H1 (cell line): ENCODE measurements around the gene TMPRSS13. TPM values are rescaled to one million over a fixed set of nuclear protein-coding genes. Genes with fewer than 3 reads are reported as not detected.

Experiments
- CTCF ChIA-PET: fragments of 300-600 bp; sonication (Branson Sonifier 250); formaldehyde crosslinking; loops from one replicate; lab custom pipeline; 2021; ENCODE audit not compliant: partially characterized antibody; lab: Charles Lee
- POLR2A ChIA-PET: fragments of 300-600 bp; sonication (Branson Sonifier 250); formaldehyde crosslinking; loops from one replicate; lab custom pipeline; 2021; ENCODE audit warnings: inconsistent platforms; ENCODE audit not compliant: partially characterized antibody; lab: Charles Lee
- DNase-seq, 2 experiments: peaks; one replicate each; pipeline versions ENCODE4 v3.0.0 to v3.0.0-alpha.2; 2010 to 2022; ENCODE audit warnings: low spot score in 2 of 2, low read depth in 1 of 2, mixed read lengths in 1 of 2
- FAIRE-seq: peaks from 2 replicates; lab custom pipeline; 2011; peaks lifted over from hg19 to GRCh38; lab: Jason Lieb, UNC
- H2AFZ ChIP-seq: 2 replicates; pipeline ENCODE4 v1.8.1; 2012; ENCODE audit warnings: low read length, inconsistent platforms
- H2AK5ac ChIP-seq: 2 replicates; pipeline ENCODE4 v1.6.1; 2013; ENCODE audit warnings: low read depth, low read length
- H2BK120ac ChIP-seq: replicated peaks from 2 replicates; pipeline ENCODE3; 2013; ENCODE audit warnings: low read depth, low read length, inconsistent platforms
- H2BK12ac ChIP-seq: 2 replicates; pipeline ENCODE4 v1.6.1; 2013; ENCODE audit warnings: low read depth, low read length
- H2BK15ac ChIP-seq: 2 replicates; pipeline ENCODE4 v1.6.1; 2013; ENCODE audit warnings: low read length
- H2BK20ac ChIP-seq: 2 replicates; pipeline ENCODE4 v1.6.1; 2013; ENCODE audit warnings: low read length
- H2BK5ac ChIP-seq: 2 replicates; pipeline ENCODE4 v1.6.1; 2013; ENCODE audit warnings: low read depth, low read length
- H3K14ac ChIP-seq: 2 replicates; pipeline ENCODE4 v1.6.1; 2013; ENCODE audit warnings: inconsistent platforms; ENCODE audit not compliant: insufficient read length
- H3K18ac ChIP-seq: 2 replicates; pipeline ENCODE4 v1.6.1; 2013; ENCODE audit warnings: low read length; ENCODE audit errors: extremely low read depth
- H3K23ac ChIP-seq: 2 replicates; pipeline ENCODE4 v1.6.1; 2013; ENCODE audit warnings: inconsistent platforms; ENCODE audit not compliant: insufficient read length
- H3K23me2 ChIP-seq: 2 replicates; pipeline ENCODE4 v1.6.1; 2013; ENCODE audit warnings: low read depth, low read length
- H3K27ac ChIP-seq: 2 replicates; pipeline ENCODE4 v1.6.1; 2011; ENCODE audit warnings: low read depth, low read length, inconsistent platforms
- H3K27me3 ChIP-seq, 4 experiments: replicated peaks in 1 of 4; 1 replicate in 1 of 4; 2 replicates in 3 of 4; pipeline versions ENCODE4 v1.6.1 to v1.8.1; 2011 to 2013; ENCODE audit warnings: low read length in 3 of 4, mild to moderate bottlenecking in 3 of 4, inconsistent platforms in 2 of 4, mixed read lengths in 2 of 4, moderate library complexity in 1 of 4; ENCODE audit not compliant: control insufficient read depth in 3 of 4, insufficient read depth in 3 of 4; ENCODE audit errors: extremely low read depth in 1 of 4
- H3K36me3 ChIP-seq, 4 experiments: 2 replicates each; pipeline versions ENCODE4 v1.6.1 to v1.8.1; 2011 to 2013; ENCODE audit warnings: mild to moderate bottlenecking in 4 of 4, low read length in 3 of 4, moderate library complexity in 2 of 4, control low read depth in 1 of 4, inconsistent platforms in 1 of 4; ENCODE audit not compliant: insufficient read depth in 4 of 4, control insufficient read depth in 2 of 4
- H3K4ac ChIP-seq: replicated peaks from 2 replicates; pipeline ENCODE3; 2013; ENCODE audit warnings: low read length, low read depth, mixed read lengths, inconsistent platforms; ENCODE audit not compliant: insufficient read length
- H3K4me1 ChIP-seq, 4 experiments: replicated peaks in 1 of 4; 1 replicate in 1 of 4; 2 replicates in 3 of 4; pipeline versions ENCODE4 v1.6.1 to v1.8.1; 2011 to 2013; ENCODE audit warnings: low read length in 3 of 4, inconsistent platforms in 2 of 4, mixed read lengths in 1 of 4; ENCODE audit not compliant: insufficient read depth in 4 of 4, control insufficient read depth in 3 of 4
- H3K4me2 ChIP-seq, 2 experiments: 2 replicates each; pipeline versions ENCODE4 v1.6.1 to v1.8.1; 2011 to 2013; ENCODE audit warnings: low read depth in 2 of 2, low read length in 2 of 2, control low read depth in 1 of 2, inconsistent platforms in 1 of 2, mild to moderate bottlenecking in 1 of 2; ENCODE audit not compliant: insufficient read depth in 1 of 2
- H3K4me3 ChIP-seq, 4 experiments: fragments of 200-600, 300-600 bp in 1 of 4; sonication (generic), shearing (Covaris generic), sonication (Bioruptor Twin) in 1 of 4; 2 replicates each; pipeline versions ENCODE4 v1.5.1 to v1.8.1; 2011 to 2016; ENCODE audit warnings: low read length in 4 of 4, low read depth in 3 of 4, control low read depth in 2 of 4, inconsistent platforms in 2 of 4, mild to moderate bottlenecking in 2 of 4, mixed read lengths in 1 of 4, moderate library complexity in 1 of 4; ENCODE audit not compliant: insufficient read depth in 2 of 4; ENCODE audit errors: extremely low read depth in 1 of 4
- H3K56ac ChIP-seq: replicated peaks from 2 replicates; pipeline ENCODE3; 2013; ENCODE audit warnings: low read depth, mild to moderate bottlenecking, mixed read lengths, low read length, inconsistent platforms; ENCODE audit not compliant: insufficient read length
- H3K79me1 ChIP-seq: 2 replicates; pipeline ENCODE4 v1.6.1; 2013; ENCODE audit warnings: low read depth, low read length, control low read depth
- H3K79me2 ChIP-seq, 2 experiments: 2 replicates each; pipeline versions ENCODE4 v1.6.1 to v1.8.1; 2012 to 2013; ENCODE audit warnings: low read length in 2 of 2, mild to moderate bottlenecking in 2 of 2, inconsistent platforms in 1 of 2; ENCODE audit not compliant: insufficient read depth in 2 of 2, control insufficient read depth in 1 of 2
- H3K9ac ChIP-seq, 4 experiments: replicated peaks in 1 of 4; 1 replicate in 1 of 4; 2 replicates in 3 of 4; pipeline versions ENCODE4 v1.6.1 to v1.8.1; 2011 to 2013; ENCODE audit warnings: low read depth in 3 of 4, low read length in 3 of 4, control low read depth in 2 of 4, mild to moderate bottlenecking in 2 of 4, moderate library complexity in 2 of 4, inconsistent platforms in 1 of 4; ENCODE audit errors: extremely low read depth in 1 of 4
- H3K9me3 ChIP-seq, 2 experiments: 2 replicates each; pipeline versions ENCODE4 v1.6.1 to v1.8.1; 2012 to 2013; ENCODE audit warnings: mild to moderate bottlenecking in 2 of 2, moderate library complexity in 2 of 2, control low read depth in 1 of 2, inconsistent platforms in 1 of 2, low read depth in 1 of 2, low read length in 1 of 2, mixed read lengths in 1 of 2; ENCODE audit not compliant: insufficient read depth in 2 of 2
- H4K20me1 ChIP-seq, 2 experiments: replicated peaks in 1 of 2; 2 replicates each; pipeline versions ENCODE3 to v1.8.1; 2011 to 2013; ENCODE audit warnings: inconsistent platforms in 2 of 2, low read length in 2 of 2, mild to moderate bottlenecking in 1 of 2; ENCODE audit not compliant: insufficient read depth in 2 of 2, control insufficient read depth in 1 of 2
- H4K5ac ChIP-seq: 2 replicates; pipeline ENCODE4 v1.6.1; 2013; ENCODE audit warnings: low read length, low read depth, mixed read lengths, inconsistent platforms; ENCODE audit not compliant: insufficient read length
- H4K8ac ChIP-seq: 2 replicates; pipeline ENCODE4 v1.8.0; 2013; ENCODE audit warnings: mild to moderate bottlenecking, moderate library complexity, low read length, inconsistent platforms; ENCODE audit not compliant: insufficient read depth; ENCODE audit errors: extremely low read depth
- H4K91ac ChIP-seq: replicated peaks from 2 replicates; pipeline ENCODE3; 2013; ENCODE audit warnings: low read length, mixed read lengths, inconsistent platforms; ENCODE audit not compliant: insufficient read length
- CTCF ChIP-seq, 3 experiments: IDR thresholded peaks; 1 replicate in 2 of 3; 2 replicates in 1 of 3; pipeline versions ENCODE4 v1.5.1 to v1.6.1; 2011; ENCODE audit warnings: low read length in 3 of 3, mild to moderate bottlenecking in 3 of 3, inconsistent platforms in 2 of 3, low read depth in 1 of 3, moderate library complexity in 1 of 3; ENCODE audit not compliant: insufficient read depth in 1 of 3; ENCODE audit errors: control extremely low read depth in 1 of 3
- E2F6 ChIP-seq: IDR thresholded peaks from 2 replicates; pipeline ENCODE4 v1.6.1; 2012; ENCODE audit warnings: inconsistent platforms
- EGR1 ChIP-seq: IDR thresholded peaks from 2 replicates; pipeline ENCODE4 v1.6.1; 2011; ENCODE audit warnings: low read depth, low read length, borderline replicate concordance
- EZH2 ChIP-seq: fragments of 200-600 bp; sonication (generic); IDR thresholded peaks from 2 replicates; pipeline ENCODE4 v1.7.1; 2012; ENCODE audit warnings: low read depth, mild to moderate bottlenecking, moderate library complexity, low read length, inconsistent platforms; ENCODE audit not compliant: severe bottlenecking
- KDM5A ChIP-seq: fragments of 200-600 bp; IDR thresholded peaks from 2 replicates; pipeline ENCODE4 v1.7.1; 2012; ENCODE audit warnings: mild to moderate bottlenecking, low read length, inconsistent platforms, mixed read lengths
- PHF8 ChIP-seq: fragments of 200-600 bp; sonication (generic); conservative IDR thresholded peaks from 2 replicates; pipeline ENCODE4 v1.7.1; 2012; ENCODE audit warnings: low read depth, mild to moderate bottlenecking, inconsistent platforms, low read length, moderate library complexity
- SUZ12 ChIP-seq: fragments of 200-600 bp; sonication (generic); IDR thresholded peaks from 2 replicates; pipeline ENCODE4 v1.6.1; 2012; ENCODE audit warnings: mild to moderate bottlenecking, inconsistent platforms, low read length, moderate library complexity, mixed read lengths
- TBP ChIP-seq: IDR thresholded peaks from 2 replicates; pipeline ENCODE4 v1.6.1; 2011; ENCODE audit warnings: low read depth, low read length, improper control_type of control experiment
- TEAD4 ChIP-seq: IDR thresholded peaks from 2 replicates; pipeline ENCODE4 v1.6.1; 2012; ENCODE audit warnings: low read depth, low read length, inconsistent platforms, mixed read lengths
- WGBS, 2 experiments: shearing (Covaris generic) in 1 of 2; methylation state at CpG; one replicate each; pipeline versions ENCODE4 v1.1.6 to v1.1.7; 2013 to 2015; ENCODE audit warnings: low lambda C conversion rate in 2 of 2, mixed read lengths in 2 of 2, inconsistent platforms in 1 of 2, low coverage in 1 of 2, missing lambda C conversion rate in 1 of 2; ENCODE audit not compliant: insufficient replicate concordance in 2 of 2, insufficient coverage in 1 of 2, insufficient read length in 1 of 2; ENCODE audit errors: extremely low coverage in 1 of 2, missing lambda C conversion rate in 1 of 2; 5-methylcytosine and 5-hydroxymethylcytosine counted together
- polyA plus RNA-seq, 7 experiments: library from polyadenylated mRNA; depleted of rRNA in 3 of 7; stranded (reverse) in 5 of 7; unstranded in 2 of 7; fragments of >200 nt in 5 of 7; fragments of 200-250 nt in 2 of 7; gene quantifications; 1 replicate in 5 of 7; 2 replicates in 1 of 7; 4 replicates in 1 of 7; pipeline versions ENCODE4 v1.2.1 to v1.2.3, GENCODE V29; 2011 to 2013; ENCODE audit warnings: missing spikeins in 2 of 7, mixed read lengths in 2 of 7
- total RNA-seq: library from RNA; stranded (reverse); fragmentation: NEBNext Ultra II Directional; extraction: Animal tissue kit (Norgen Biotek cat#: 25700); gene quantifications from 2 replicates; pipeline ENCODE4 v1.2.1, GENCODE V29; 2021

TMPRSS13 gene
- total and polyA plus RNA-seq, 2 of the 8 experiments (the other 6 are each of a cell fraction or from before 2014, with no cell fraction given), result 0.61 to 0.79 TPM

- Histone ChIP-seq H2AFZ (no peak overlapping the region), H2BK15ac (no peak overlapping the region), H2BK12ac (no peak overlapping the region; the same call in 1 of the 2 replicates), H3K14ac (no peak overlapping the region), H3K36me3 (no peaks in the 10 kb centered on the region), H3K79me2 (no peaks in the 10 kb centered on the region), H3K4me3 (no peak overlapping the region), H2BK5ac (peak overlapping the region; percentile 30; the same call in 1 of the 2 replicates), H3K27me3 (no peaks in the 10 kb centered on the region; a peak in 1 of 7 replicates), H3K4ac (no peak overlapping the region), H3K23me2 (no peaks in the 10 kb centered on the region), H3K79me1 (no peaks in the 10 kb centered on the region), H3K18ac (peak overlapping the region; percentile 71; the same call in 1 of the 2 replicates), H3K23ac (no peak overlapping the region), H4K91ac (no peak overlapping the region), H4K5ac (no peak overlapping the region), H3K9me3 (no peaks in the 10 kb centered on the region), H3K4me2 (no peak overlapping the region), H3K9ac (no peak overlapping the region), H3K56ac (no peak overlapping the region), H3K4me1 (peaks cover 0 to 10% (median 5%) of the 10 kb centered on the region in 4 experiments; a peak in 6 of 7 replicates), H2AK5ac (0 out of 2 replicates have a peak overlapping the region, but pooled peaks have one; percentile 10), H4K8ac (no peak overlapping the region), H2BK120ac (peak overlapping the region; percentile 39), H3K27ac (no peak overlapping the region), H2BK20ac (peak overlapping the region; percentile 86; the same call in 1 of the 2 replicates), H4K20me1 (no peaks in the 10 kb centered on the region)
- CTCF ChIA-PET, result interaction anchor here (1.2 to 11.7 kb wide), 8 partner anchors 9 to 124 kb away, joined by 3 to 173 read pairs (median 7); no protein-coding TSS in a partner anchor
- FAIRE-seq (no peak), DNase-seq (no peak)
- POLR2A ChIA-PET, result interaction anchor here (1.0 kb wide), 1 partner anchor 18 kb away, joined by 3 read pairs; no protein-coding TSS in a partner anchor
- WGBS, 2 experiments, result 86% methylated on average over 7 of the region's 7 CpGs; no CpG with 5 or more reads in 1 of the 2 experiments
- TF ChIP-seq KDM5A (no peak), PHF8 (no peak), TEAD4 (no peak), CTCF (IDR thresholded peaks at IDR 0.05; ENCODE audit: control extremely low read depth in 1 of 3, insufficient read depth in 1 of 3, low read depth in 1 of 3, low read length in 3 of 3) (no peak), TBP (no peak), SUZ12 (no peak), EGR1 (no peak), E2F6 (no peak), EZH2 (no peak)
These were observed 841 bp upstream of the TMPRSS13 start for GRCh38 chr11:117929916-117930570.
